PC-9 (cell line): Measurements from ENCODE around the gene ENDOG. TPM values are rescaled to one million over a fixed set of nuclear protein-coding genes. Genes with fewer than 3 reads are reported as not detected.
"Not testable (repeated sequence)": the region's sequence is repeated elsewhere in the genome, so short reads cannot be mapped to it uniquely, and the experiment has no call there.

ENCODE experiments used
- BruUV-seq: library from RNA; stranded (reverse); fragments of 400-500 nt; replicated peaks from 2 replicates; lab custom pipeline; 2021; lab: Mats Ljungman, UMichigan
- CTCF ChIA-PET: fragments of 300-600 bp; sonication (Branson Sonifier 250); formaldehyde crosslinking; loops from one replicate; lab custom pipeline; 2022; ENCODE audit warnings: antibody characterized with exemption; lab: Charles Lee
- POLR2A ChIA-PET: fragments of 300-600 bp; sonication (Branson Sonifier 250); formaldehyde crosslinking; loops from one replicate; lab custom pipeline; 2022; ENCODE audit warnings: antibody characterized with exemption; ENCODE audit not compliant: unreplicated experiment; lab: Charles Lee
- DNase-seq, 2 experiments: peaks; one replicate each; pipeline versions ENCODE4 v3.0.0 to v3.0.0-alpha.2; 2015 to 2022; ENCODE audit warnings: mixed read lengths in 1 of 2
- H2AFZ ChIP-seq: fragments of 200-600 bp; sonication (generic); 2 replicates; pipeline ENCODE4 v1.8.1; 2017; ENCODE audit warnings: antibody characterized with exemption
- H3F3A ChIP-seq: fragments of 200-600 bp; sonication (generic); 2 replicates; pipeline ENCODE4 v1.8.1; 2017; ENCODE audit warnings: antibody characterized with exemption, mild to moderate bottlenecking, low read depth; ENCODE audit not compliant: insufficient read depth
- H3K27ac ChIP-seq: fragments of 200-600 bp; sonication (generic); 2 replicates; pipeline ENCODE4 v1.6.1; 2016; ENCODE audit warnings: mixed run types
- H3K27me3 ChIP-seq: fragments of 200-600 bp; sonication (generic); 2 replicates; pipeline ENCODE4 v1.6.1; 2016; ENCODE audit warnings: low read depth, mixed run types; ENCODE audit not compliant: insufficient read depth
- H3K36me3 ChIP-seq: fragments of 200-600 bp; sonication (generic); 2 replicates; pipeline ENCODE4 v1.6.1; 2016; ENCODE audit warnings: low read depth, mixed run types
- H3K4me1 ChIP-seq: fragments of 200-600 bp; sonication (generic); replicated peaks from 2 replicates; pipeline ENCODE4 v1.6.1; 2016; ENCODE audit warnings: mixed run types; ENCODE audit not compliant: insufficient read depth
- H3K4me2 ChIP-seq: fragments of 200-600 bp; sonication (generic); 2 replicates; pipeline ENCODE4 v1.6.1; 2017; ENCODE audit warnings: mixed run types
- H3K4me3 ChIP-seq: fragments of 200-600 bp; sonication (generic); 2 replicates; pipeline ENCODE4 v1.6.1; 2016; ENCODE audit warnings: mixed run types
- H3K79me2 ChIP-seq: fragments of 200-600 bp; sonication (generic); 2 replicates; pipeline ENCODE4 v1.6.1; 2017; ENCODE audit warnings: low read depth, mixed run types
- H3K9me2 ChIP-seq: fragments of 200-600 bp; sonication (generic); 2 replicates; pipeline ENCODE4 v1.8.1; 2017; ENCODE audit warnings: mild to moderate bottlenecking; ENCODE audit not compliant: insufficient read depth
- H3K9me3 ChIP-seq: fragments of 200-600 bp; sonication (generic); 2 replicates; pipeline ENCODE4 v1.8.1; 2016; ENCODE audit warnings: low read depth; ENCODE audit not compliant: insufficient read depth
- H4K20me1 ChIP-seq: fragments of 200-600 bp; sonication (generic); 2 replicates; pipeline ENCODE4 v1.8.1; 2017; ENCODE audit not compliant: insufficient read depth
- EZH2 ChIP-seq: fragments of 200-600 bp; sonication (generic); IDR thresholded peaks from 2 replicates; pipeline ENCODE4 v1.8.0; 2017; ENCODE audit warnings: antibody characterized with exemption, low read depth
- intact Hi-C: fragments of 100-400 bp; cut with micrococcal nuclease; formaldehyde crosslinking; loops from one replicate; pipeline ENCODE4 v1.10.0; 2022; ENCODE audit not compliant: unreplicated experiment
- total RNA-seq: library from RNA; stranded (reverse); gene quantifications from 2 replicates; pipeline ENCODE4 v1.2.3, GENCODE V29; 2021
- TF ChIP-seq, protein P1 (sequence below): fragments of 200-600 bp; sonication (generic); conservative IDR thresholded peaks from 2 replicates; pipeline ENCODE4 v1.6.1; 2017; ENCODE audit warnings: mixed run types, antibody characterized with exemption, mild to moderate bottlenecking, moderate library complexity

Gene ENDOG
- total RNA-seq, 1 experiment from 2014 or later: 28.6 TPM

- no peak overlapping the region for H3K4me2 ChIP-seq
Observed at GRCh38 chr9:128792134-128792533, 26.2 kb upstream of the ENDOG start.

DNA sequence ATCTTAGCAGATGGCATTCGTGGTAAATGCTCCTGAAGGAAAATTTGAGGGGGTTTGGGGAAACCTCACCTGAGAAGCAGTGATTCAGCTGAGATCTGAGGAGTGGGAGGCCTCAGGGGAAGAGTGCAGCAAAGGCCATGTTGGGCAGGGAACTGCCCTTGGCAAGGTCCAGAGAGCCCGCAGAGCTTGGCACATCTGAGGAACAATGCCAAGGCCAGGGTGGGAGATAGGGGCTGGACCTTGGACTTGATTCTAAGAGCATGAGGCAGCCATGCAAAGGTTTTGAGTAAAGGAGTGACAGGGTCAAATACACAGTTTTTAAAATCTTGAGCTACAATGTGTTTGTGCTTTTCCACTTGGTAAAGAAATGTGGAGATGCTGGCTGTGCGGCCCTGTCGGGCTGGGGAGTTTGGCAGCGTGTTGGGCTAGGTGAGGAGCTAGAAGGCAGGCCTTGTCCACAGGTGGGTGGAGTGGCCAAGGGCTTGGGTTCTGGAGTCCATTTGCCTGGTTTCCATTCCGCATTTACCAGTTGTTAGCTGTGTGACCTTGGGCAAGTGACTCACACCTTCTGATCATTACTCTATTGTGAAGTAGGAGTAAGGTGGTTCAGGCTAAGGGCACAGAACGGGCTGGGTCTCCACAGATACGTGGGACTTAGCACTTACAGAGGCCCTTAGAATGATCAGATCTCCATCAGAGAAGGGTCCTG is 25.2 kb upstream of the ENDOG start:
- CTCF ChIA-PET: no interaction called here
- no peak for DNase-seq
- no peak overlapping the region for H3K4me3 ChIP-seq
- H2AFZ ChIP-seq: no peak overlapping the region
- H3F3A ChIP-seq: no peaks in the 10 kb centered on the region
- no peak overlapping the region for H3K27ac ChIP-seq
- BruUV-seq: no TSS peak
- peaks cover 9% of the 10 kb centered on the region for H3K79me2 ChIP-seq
- H3K36me3 ChIP-seq: peaks cover 9% of the 10 kb centered on the region
- POLR2A ChIA-PET: no interaction called here
- H4K20me1 ChIP-seq: no peaks in the 10 kb centered on the region
- no peak overlapping the region for H3K4me2 ChIP-seq
- no peak for TF ChIP-seq EZH2
- TF ChIP-seq, protein P1, sequence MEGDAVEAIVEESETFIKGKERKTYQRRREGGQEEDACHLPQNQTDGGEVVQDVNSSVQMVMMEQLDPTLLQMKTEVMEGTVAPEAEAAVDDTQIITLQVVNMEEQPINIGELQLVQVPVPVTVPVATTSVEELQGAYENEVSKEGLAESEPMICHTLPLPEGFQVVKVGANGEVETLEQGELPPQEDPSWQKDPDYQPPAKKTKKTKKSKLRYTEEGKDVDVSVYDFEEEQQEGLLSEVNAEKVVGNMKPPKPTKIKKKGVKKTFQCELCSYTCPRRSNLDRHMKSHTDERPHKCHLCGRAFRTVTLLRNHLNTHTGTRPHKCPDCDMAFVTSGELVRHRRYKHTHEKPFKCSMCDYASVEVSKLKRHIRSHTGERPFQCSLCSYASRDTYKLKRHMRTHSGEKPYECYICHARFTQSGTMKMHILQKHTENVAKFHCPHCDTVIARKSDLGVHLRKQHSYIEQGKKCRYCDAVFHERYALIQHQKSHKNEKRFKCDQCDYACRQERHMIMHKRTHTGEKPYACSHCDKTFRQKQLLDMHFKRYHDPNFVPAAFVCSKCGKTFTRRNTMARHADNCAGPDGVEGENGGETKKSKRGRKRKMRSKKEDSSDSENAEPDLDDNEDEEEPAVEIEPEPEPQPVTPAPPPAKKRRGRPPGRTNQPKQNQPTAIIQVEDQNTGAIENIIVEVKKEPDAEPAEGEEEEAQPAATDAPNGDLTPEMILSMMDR: no peak
- H3K27me3 ChIP-seq: no peaks in the 10 kb centered on the region
- H3K4me1 ChIP-seq: 0 out of 2 replicates have a peak, but pooled peaks cover 2% of the 10 kb centered on the region
- H3K9me3 ChIP-seq: no peaks in the 10 kb centered on the region
- intact Hi-C loops: no loop called here
- no peaks in the 10 kb centered on the region for H3K9me2 ChIP-seq

More at GRCh38 chr9:128792134-128792533, 26.2 kb upstream of the ENDOG start:
- CTCF ChIA-PET: no interaction called here
- no peak for DNase-seq
- H2AFZ ChIP-seq: no peak overlapping the region
- H3K27me3 ChIP-seq: no peaks in the 10 kb centered on the region
- no peaks in the 10 kb centered on the region for H3F3A ChIP-seq
- H3K9me3 ChIP-seq: no peaks in the 10 kb centered on the region
- POLR2A ChIA-PET: interaction anchor here (0.6 kb wide), 1 partner anchor 27 kb away, joined by 4 read pairs; no protein-coding TSS in a partner anchor
- TF ChIP-seq EZH2: no peak
- TF ChIP-seq, protein P1: no peak
- H4K20me1 ChIP-seq: no peaks in the 10 kb centered on the region
- no TSS peak for BruUV-seq
- H3K4me3 ChIP-seq: no peak overlapping the region
- H3K9me2 ChIP-seq: no peaks in the 10 kb centered on the region
- H3K36me3 ChIP-seq: peaks cover 3% of the 10 kb centered on the region; the same call in 1 of the 2 replicates
- intact Hi-C loops: no loop called here
- 0 out of 2 replicates have a peak, but pooled peaks cover 4% of the 10 kb centered on the region for H3K4me1 ChIP-seq
- H3K27ac ChIP-seq: no peak overlapping the region
- peaks cover 19% of the 10 kb centered on the region for H3K79me2 ChIP-seq

DNA sequence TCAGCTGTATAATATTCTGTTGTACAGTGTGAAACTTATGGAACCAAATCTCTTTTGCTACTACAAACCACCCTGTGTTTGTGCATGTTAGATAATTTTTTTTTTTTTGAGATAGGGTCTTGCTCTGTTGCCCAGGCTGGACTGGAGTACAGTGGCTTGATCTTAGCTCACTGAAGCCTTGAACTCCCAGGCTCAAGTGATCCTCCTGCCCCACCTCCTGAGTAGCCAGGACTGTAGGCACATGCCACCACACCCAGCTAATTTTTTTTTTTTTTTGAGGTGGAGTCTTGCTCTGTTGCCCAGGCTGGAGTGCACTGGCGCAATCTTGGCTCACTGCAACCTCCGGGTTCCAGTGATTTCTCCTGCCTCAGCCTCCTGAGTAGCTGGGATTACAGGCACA is 23.3 kb upstream of the ENDOG start:
- H3K27me3 ChIP-seq, H3K4me3 ChIP-seq, BruUV-seq, H3K27ac ChIP-seq, DNase-seq, intact Hi-C loops, H4K20me1 ChIP-seq, H3K79me2 ChIP-seq, H3F3A ChIP-seq, H3K4me1 ChIP-seq, CTCF ChIA-PET, H3K36me3 ChIP-seq, H3K9me3 ChIP-seq, H3K4me2 ChIP-seq, H3K9me2 ChIP-seq, H2AFZ ChIP-seq: not testable (repeated sequence)
- POLR2A ChIA-PET: interaction anchor here (0.6 kb wide), 1 partner anchor 35 kb away, joined by 8 read pairs; no protein-coding TSS in a partner anchor
